Spinal cord (tissue), 10 donors: ENCODE data around the gene GCNT2. TPM values are rescaled to one million over a fixed set of nuclear protein-coding genes. Genes with fewer than 3 reads are reported as not detected.
A peak's percentile ranks its signal among the peaks of the same experiment; 100 is the strongest.
"Not testable (repeated sequence)": the region's sequence is repeated elsewhere in the genome, so short reads cannot be mapped to it uniquely, and the experiment has no call there.

ENCODE experiments used
- DNase-seq, 6 donors: peaks; one replicate each; pipeline versions ENCODE4 v3.0.0 to v3.0.0-alpha.2; 2013 to 2015; ENCODE audit warnings: low spot score in 6 of 6, low read depth in 4 of 6
- H3K27ac ChIP-seq: one replicate; pipeline ENCODE4 v1.5.1; 2013; ENCODE audit warnings: low read depth, low read length, control low read depth
- H3K27me3 ChIP-seq: one replicate; pipeline ENCODE4 v1.6.1; 2013; ENCODE audit warnings: low read length; ENCODE audit not compliant: control insufficient read depth, insufficient read depth
- H3K36me3 ChIP-seq: one replicate; pipeline ENCODE4 v1.6.1; 2013; ENCODE audit warnings: low read length; ENCODE audit not compliant: control insufficient read depth, insufficient read depth
- H3K4me1 ChIP-seq: one replicate; pipeline ENCODE4 v1.6.1; 2013; ENCODE audit warnings: low read length; ENCODE audit not compliant: control insufficient read depth, insufficient read depth
- H3K4me3 ChIP-seq: one replicate; pipeline ENCODE4 v1.5.1; 2013; ENCODE audit warnings: low read depth, low read length, control low read depth
- H3K9me3 ChIP-seq: one replicate; pipeline ENCODE4 v1.6.1; 2013; ENCODE audit warnings: low read length; ENCODE audit not compliant: control insufficient read depth, insufficient read depth
- WGBS: methylation state at CpG from one replicate; pipeline ENCODE4 v1.1.5; 2013; ENCODE audit warnings: missing lambda C conversion rate; ENCODE audit not compliant: insufficient coverage; 5-methylcytosine and 5-hydroxymethylcytosine counted together
- polyA plus RNA-seq, 2 donors: library from polyadenylated mRNA; unstranded; fragments of 120-200 nt; gene quantifications; one replicate each; pipeline ENCODE4 v1.2.1, GENCODE V29; 2013; ENCODE audit not compliant: insufficient read length in 2 of 2
- total RNA-seq, 2 donors: library from RNA; depleted of rRNA in 1 of 2; stranded (reverse); fragments of 120-200 nt in 1 of 2; fragments of >200 nt in 1 of 2; gene quantifications; one replicate each; pipeline versions ENCODE4 v1.2.3 to v1.2.4, GENCODE V29; 2013 to 2014
- donor health status: healthy.

GCNT2 gene
- total and polyA plus RNA-seq, 4 donors = 7.9 to 28.8 (median 13.2) TPM

DNA sequence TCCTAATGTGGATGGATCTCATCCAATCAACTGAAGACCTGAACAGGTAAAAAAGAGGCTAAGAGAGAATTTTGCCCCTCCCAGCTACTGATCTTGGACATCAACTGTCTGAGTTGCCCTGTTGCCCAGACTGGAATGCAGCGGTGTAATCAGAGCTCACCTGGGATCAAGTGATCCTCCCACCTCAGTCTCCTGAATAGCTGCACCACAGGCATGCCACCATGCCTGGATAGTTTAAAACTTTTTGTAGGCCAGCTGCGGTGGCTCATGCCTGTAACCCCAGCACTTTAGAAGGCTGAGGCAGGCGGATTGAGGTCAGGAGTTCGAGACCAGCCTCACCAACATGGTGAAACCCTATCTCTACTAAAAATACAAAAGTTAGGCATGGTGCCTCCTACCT, 34.9 kb upstream of the GCNT2 start:
- DNase-seq = no peak
- no peaks in the 10 kb centered on the region for H3K9me3 ChIP-seq
- H3K36me3 ChIP-seq = no peaks in the 10 kb centered on the region
- H3K27me3 ChIP-seq = peaks cover 9% of the 10 kb centered on the region
- no peak overlapping the region for H3K27ac ChIP-seq
- no peaks in the 10 kb centered on the region for H3K4me1 ChIP-seq
- 90% methylated on average over 4 of the region's 4 CpGs for WGBS
- no peak overlapping the region for H3K4me3 ChIP-seq

DNA sequence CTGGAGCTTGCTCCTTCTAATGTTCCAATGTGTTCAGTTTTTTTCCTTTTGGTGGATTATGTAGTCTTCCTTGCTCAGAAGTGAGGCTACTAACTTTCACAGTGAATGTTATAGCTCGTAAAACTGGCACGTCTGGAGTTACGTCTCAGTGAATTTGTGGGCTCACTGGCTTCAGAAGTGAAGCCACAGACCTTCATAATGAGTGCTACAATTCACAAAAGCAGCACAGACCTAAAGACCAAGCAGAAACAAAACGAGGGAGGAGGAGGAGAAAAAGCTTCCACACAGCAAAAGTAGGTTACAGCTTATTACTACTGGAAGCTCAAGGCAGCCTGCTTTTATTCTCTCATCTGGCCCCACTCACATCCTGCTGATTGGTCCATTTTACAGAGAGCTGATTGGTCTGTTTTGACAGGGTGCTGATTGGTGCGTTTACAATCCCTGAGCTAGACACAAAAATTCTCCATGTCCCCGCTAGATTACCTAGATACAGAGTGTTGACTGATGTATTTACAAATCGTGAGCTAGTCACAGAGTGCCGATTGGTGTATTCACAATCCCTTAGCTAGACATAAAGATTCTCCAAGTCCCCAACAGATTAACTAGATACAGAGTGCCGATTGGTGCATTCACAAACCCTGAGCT, 34.1 kb upstream of the GCNT2 start:
- WGBS = 90% methylated on average over 2 of the region's 9 CpGs

DNA sequence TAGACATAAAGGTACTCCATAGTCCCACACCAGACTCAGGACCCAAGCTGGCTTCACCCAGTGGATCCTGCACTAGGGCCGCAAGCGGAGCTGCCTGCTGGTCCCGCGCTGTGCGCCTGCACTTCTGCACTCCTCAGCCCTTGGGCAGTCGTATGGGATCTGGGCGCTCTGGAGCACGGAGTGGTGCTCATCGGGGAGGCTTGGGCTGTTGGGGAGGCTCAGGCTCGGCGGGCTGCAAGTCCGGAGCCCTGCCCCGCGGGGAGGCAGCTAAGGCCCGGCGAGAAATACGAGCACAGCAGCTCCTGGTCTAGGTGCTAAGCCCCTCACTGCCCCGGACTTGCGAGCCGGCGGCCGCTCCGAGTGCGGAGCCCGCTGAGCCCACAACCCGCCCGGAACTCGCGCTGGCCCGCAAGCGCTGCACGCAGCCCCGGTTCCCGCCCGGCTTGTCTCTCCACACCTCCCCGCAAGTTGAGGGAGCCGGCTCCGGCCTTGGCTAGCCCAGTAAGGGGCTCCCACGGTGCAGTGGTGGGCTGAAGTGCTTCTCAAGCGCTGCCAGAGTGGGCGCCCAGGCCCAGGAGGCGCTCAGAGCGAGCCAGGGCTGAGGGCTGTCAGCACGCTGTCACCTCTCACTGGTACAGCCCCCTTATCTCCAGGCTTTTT, 33.4 kb upstream of the GCNT2 start:
- no peaks in the 10 kb centered on the region for H3K4me1 ChIP-seq
- no peak overlapping the region for H3K4me3 ChIP-seq
- H3K27me3 ChIP-seq = peaks cover 9% of the 10 kb centered on the region
- WGBS = 70% methylated on average over 44 of the region's 44 CpGs
- no peak for DNase-seq
- no peaks in the 10 kb centered on the region for H3K9me3 ChIP-seq
- no peaks in the 10 kb centered on the region for H3K36me3 ChIP-seq
- no peak overlapping the region for H3K27ac ChIP-seq

More for the DNA sequence above, 34.1 kb upstream of the GCNT2 start:
- H3K27me3 ChIP-seq, DNase-seq, H3K36me3 ChIP-seq, H3K4me1 ChIP-seq, H3K27ac ChIP-seq, H3K4me3 ChIP-seq, H3K9me3 ChIP-seq: not testable (repeated sequence)

DNA sequence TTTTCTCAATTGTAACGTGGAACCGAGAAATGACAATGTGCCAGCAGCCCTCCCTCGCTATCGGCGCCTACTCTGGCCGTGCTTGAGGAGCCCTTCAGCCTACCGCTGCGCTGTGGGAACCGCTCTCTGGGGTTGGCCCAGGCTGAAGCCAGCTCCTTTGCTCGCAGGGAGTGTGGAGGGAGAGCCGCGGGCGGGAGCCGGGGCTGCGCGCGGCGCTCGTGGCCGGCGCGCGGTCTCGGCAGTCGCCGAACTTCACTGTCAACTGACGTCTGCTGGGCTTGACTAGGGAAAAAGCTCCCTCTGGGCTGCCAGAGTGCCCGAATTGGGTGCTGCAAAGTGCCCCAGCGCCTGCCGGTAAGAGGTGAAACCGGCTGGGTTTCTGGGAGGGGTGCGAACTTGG, 29.7 kb upstream of the GCNT2 start:
- no peak for DNase-seq
- Histone ChIP-seq H3K4me1 (no peaks in the 10 kb centered on the region), H3K27ac (no peak overlapping the region), H3K9me3 (no peaks in the 10 kb centered on the region), H3K36me3 (no peaks in the 10 kb centered on the region), H3K27me3 (peaks cover 9% of the 10 kb centered on the region), H3K4me3 (no peak overlapping the region)
- 97% methylated on average over 29 of the region's 32 CpGs for WGBS

DNA sequence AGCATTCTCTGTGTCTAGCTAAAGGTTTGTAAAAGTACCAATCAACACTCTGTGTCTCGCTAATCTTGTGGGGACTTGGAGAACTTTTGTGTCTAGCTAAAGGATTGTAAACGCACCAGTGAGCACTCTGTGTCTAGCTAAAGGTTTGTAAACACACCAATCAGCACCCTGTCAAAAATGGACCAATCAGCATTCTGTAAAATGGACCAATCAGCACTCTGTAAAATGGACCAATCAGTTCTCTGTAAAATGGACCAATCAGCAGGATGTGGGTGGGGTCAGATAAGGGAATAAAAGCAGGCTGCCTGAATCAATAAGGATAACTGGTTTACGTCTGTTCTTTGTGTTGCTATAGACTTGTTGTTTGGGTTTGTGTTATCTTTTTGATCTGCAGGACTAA, 29.2 kb upstream of the GCNT2 start:
- H3K9me3 ChIP-seq, DNase-seq, H3K4me3 ChIP-seq, H3K4me1 ChIP-seq, H3K36me3 ChIP-seq, H3K27ac ChIP-seq, H3K27me3 ChIP-seq: not testable (repeated sequence)
- WGBS = 100% methylated on average over 1 of the region's 3 CpGs

DNA sequence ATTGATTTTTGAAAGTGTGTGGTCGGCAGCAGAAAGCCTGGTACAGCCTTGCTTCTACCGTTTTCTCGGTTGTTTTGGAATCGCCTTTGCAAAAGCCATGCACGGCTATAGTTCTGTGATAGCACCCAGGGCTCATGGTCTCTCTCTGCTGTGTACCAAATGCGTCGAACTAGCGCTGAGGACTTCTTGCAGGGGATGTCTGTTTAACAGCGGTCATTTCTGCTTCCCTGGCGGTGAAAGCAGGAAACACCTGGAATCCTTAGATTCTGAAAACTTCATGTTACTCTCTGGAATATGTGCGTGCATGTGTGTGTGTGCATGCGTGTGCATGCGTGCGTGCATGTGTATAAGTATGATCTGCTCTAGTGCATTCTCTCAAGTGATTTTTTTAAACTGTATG, 26.1 kb upstream of the GCNT2 start:
- DNase-seq = no peak

DNA sequence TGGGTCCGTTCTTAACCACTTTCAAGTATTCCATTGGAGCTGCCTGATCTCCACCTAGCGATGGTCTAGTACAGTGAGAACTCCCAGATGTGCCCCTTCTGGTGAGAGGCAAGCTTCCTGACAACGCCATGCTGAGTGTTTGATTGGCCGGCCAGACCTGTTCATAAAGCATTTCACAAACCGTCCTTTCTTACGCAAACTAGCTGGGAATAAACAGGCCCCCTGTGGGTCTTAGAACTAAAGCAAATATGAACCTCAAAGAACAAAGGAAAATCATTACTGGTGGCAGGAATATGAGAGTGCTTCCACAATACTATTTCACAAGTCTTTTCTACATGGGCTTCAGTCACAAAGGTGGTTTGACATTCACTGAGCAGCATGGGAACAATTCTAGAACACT, 15.6 kb upstream of the GCNT2 start:
- Histone ChIP-seq H3K36me3 (no peaks in the 10 kb centered on the region), H3K4me1 (peaks cover 4% of the 10 kb centered on the region), H3K27me3 (no peaks in the 10 kb centered on the region), H3K27ac (no peak overlapping the region), H3K9me3 (no peaks in the 10 kb centered on the region), H3K4me3 (no peak overlapping the region)
- WGBS = 29% methylated on average over 4 of the region's 6 CpGs
- DNase-seq = peak in 1 of 6 donors; percentile 43

More for the DNA sequence above, 26.1 kb upstream of the GCNT2 start:
- H3K4me1 ChIP-seq = no peaks in the 10 kb centered on the region
- no peaks in the 10 kb centered on the region for H3K36me3 ChIP-seq
- H3K9me3 ChIP-seq = no peaks in the 10 kb centered on the region
- no peak overlapping the region for H3K27ac ChIP-seq
- 94% methylated on average over 10 of the region's 14 CpGs for WGBS
- H3K27me3 ChIP-seq = no peaks in the 10 kb centered on the region
- H3K4me3 ChIP-seq = no peak overlapping the region

DNA sequence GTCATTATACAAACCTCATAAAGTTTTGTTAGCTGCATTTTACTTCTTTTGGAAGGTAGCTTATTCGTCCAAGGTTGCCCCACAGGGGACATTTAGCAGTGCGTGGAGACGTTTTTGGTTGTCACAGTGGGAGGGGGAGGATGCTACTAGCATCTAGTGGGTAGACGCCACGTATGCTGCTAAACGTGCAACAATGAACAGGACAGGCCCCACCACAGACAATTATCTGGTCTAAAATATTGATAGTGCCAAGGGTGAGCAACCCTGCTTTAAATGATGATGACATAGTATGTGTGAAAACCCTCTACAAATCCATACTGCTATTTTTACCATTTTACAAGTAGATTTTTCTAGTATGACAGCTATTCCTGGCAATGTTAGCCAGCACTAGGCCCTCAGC, 13.9 kb upstream of the GCNT2 start:
- Histone ChIP-seq H3K9me3 (no peaks in the 10 kb centered on the region), H3K4me3 (no peak overlapping the region), H3K36me3 (no peaks in the 10 kb centered on the region), H3K4me1 (peaks cover 5% of the 10 kb centered on the region), H3K27me3 (no peaks in the 10 kb centered on the region), H3K27ac (no peak overlapping the region)
- no peak for DNase-seq
- no CpG with 5 or more reads among the region's 6 CpGs for WGBS

DNA sequence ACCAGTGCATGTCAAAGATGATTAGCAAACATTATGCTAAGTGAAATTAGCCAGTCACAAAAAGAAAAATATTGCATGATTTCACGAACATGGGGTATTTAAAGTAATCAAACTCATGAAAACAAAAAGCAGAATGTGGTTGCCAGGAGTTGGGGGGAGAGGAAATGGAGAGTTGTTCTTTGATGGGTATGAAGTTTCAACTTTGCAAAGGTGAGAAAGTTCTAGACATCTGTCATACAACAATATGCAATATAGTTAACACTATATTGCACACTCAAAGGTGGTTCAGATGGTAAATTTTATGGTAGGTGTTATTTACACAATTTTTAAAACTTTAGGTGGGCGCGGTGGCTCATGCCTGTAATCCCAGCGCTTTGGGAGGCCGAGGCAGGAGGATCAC, 13.4 kb upstream of the GCNT2 start:
- Histone ChIP-seq H3K9me3 (no peaks in the 10 kb centered on the region), H3K36me3 (no peaks in the 10 kb centered on the region), H3K27ac (no peak overlapping the region), H3K4me3 (no peak overlapping the region), H3K4me1 (peaks cover 5% of the 10 kb centered on the region), H3K27me3 (no peaks in the 10 kb centered on the region)
- DNase-seq = no peak
- WGBS = no CpG with 5 or more reads among the region's 5 CpGs
